Measurements from ENCODE around the gene SH2D2A.

Gene SH2D2A

GRCh38 chr1:156808186-156809030 lies 8.2 kb downstream of the SH2D2A start:
- Mint-ChIP-seq H3K27me3 (peaks cover 3% of the 10 kb centered on the region), H3K27ac (no peak overlapping the region), H3K4me3 (no peak overlapping the region)

GRCh38 chr1:156807627-156808026 lies 9.0 kb downstream of the SH2D2A start:
- no peak for DNase-seq (ENCODE audit: low spot score in 2 of 2)
- ATAC-seq (ENCODE audit: low read depth) = no peak
- Mint-ChIP-seq H3K9me3 (no peaks in the 10 kb centered on the region), H3K36me3 (peaks cover 2% of the 10 kb centered on the region), H3K27ac (no peak overlapping the region), H3K4me1 (peaks cover 3% of the 10 kb centered on the region), H3K27me3 (peaks cover 3% of the 10 kb centered on the region), H3K4me3 (no peak overlapping the region)

More at GRCh38 chr1:156808186-156809030, 8.2 kb downstream of the SH2D2A start:
- ATAC-seq (ENCODE audit: low read depth) (no peak), DNase-seq (ENCODE audit: low spot score in 2 of 2) (no peak)
- Mint-ChIP-seq H3K9me3 (no peaks in the 10 kb centered on the region), H3K4me1 (peaks cover 6% of the 10 kb centered on the region), H3K36me3 (peaks cover 2% of the 10 kb centered on the region)

DNA sequence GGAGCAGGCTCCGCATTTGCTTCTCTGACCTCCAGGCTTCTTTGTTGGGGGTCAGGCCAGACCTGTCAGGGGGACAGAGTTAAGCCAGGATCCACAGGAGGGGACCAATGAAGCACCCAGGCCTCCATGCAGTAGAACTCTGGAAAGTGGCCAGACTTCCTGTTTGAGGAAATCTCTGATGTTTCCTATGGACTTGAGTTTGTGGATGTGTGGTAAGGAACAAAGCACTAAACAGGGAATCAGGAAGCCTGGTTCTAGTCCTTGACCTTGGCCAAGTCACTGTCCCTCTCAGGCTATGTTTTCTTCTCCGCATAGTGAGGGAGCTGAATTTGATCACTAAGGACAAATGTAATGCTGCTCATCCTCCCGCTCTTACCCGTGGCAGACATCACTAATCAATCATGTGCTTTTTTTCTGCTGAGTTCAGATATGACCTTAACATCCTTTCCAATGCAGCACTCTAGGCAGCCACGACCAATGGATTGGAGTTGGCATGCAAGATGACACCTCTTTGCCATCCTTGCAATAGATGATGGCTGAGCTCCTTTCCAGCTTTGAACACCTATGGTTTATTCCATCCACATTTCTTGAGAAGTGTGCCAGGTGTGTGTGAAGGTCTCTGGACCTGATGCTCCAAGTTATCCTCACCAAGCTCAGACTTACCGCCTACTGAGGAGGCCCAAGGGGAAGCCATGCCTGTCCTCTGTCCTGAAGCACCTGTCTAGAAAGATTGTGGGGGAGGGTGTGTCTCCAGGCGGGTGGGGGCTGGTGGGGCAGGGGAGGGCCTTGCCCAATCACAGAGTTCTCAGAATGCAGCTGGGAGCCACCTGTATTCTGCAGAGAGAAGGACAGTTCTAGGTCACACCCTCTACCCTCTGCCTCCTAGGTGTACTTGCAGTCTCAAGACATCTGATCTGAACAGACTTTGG lies 9.9 kb downstream of the SH2D2A start:
- no peak overlapping the region for H3K4me3 Mint-ChIP-seq
- H3K27me3 Mint-ChIP-seq = no peaks in the 10 kb centered on the region
- peaks cover 3% of the 10 kb centered on the region for H3K4me1 Mint-ChIP-seq
- peaks cover 2% of the 10 kb centered on the region for H3K36me3 Mint-ChIP-seq
- H3K27ac Mint-ChIP-seq = no peak overlapping the region
- H3K9me3 Mint-ChIP-seq = no peaks in the 10 kb centered on the region
- no peak for DNase-seq (ENCODE audit: low spot score in 2 of 2)
- no peak for ATAC-seq (ENCODE audit: low read depth)

- no peak overlapping the region for H3K27ac Mint-ChIP-seq
- no peaks in the 10 kb centered on the region for H3K27me3 Mint-ChIP-seq
- DNase-seq (ENCODE audit: low spot score in 2 of 2) = no peak
- no peak overlapping the region for H3K4me3 Mint-ChIP-seq
- ATAC-seq (ENCODE audit: low read depth) = no peak
- H3K9me3 Mint-ChIP-seq = no peaks in the 10 kb centered on the region
- H3K36me3 Mint-ChIP-seq = peaks cover 6% of the 10 kb centered on the region
- peaks cover 3% of the 10 kb centered on the region for H3K4me1 Mint-ChIP-seq
Observed at GRCh38 chr1:156805766-156806511, 10.7 kb downstream of the SH2D2A start.

DNA sequence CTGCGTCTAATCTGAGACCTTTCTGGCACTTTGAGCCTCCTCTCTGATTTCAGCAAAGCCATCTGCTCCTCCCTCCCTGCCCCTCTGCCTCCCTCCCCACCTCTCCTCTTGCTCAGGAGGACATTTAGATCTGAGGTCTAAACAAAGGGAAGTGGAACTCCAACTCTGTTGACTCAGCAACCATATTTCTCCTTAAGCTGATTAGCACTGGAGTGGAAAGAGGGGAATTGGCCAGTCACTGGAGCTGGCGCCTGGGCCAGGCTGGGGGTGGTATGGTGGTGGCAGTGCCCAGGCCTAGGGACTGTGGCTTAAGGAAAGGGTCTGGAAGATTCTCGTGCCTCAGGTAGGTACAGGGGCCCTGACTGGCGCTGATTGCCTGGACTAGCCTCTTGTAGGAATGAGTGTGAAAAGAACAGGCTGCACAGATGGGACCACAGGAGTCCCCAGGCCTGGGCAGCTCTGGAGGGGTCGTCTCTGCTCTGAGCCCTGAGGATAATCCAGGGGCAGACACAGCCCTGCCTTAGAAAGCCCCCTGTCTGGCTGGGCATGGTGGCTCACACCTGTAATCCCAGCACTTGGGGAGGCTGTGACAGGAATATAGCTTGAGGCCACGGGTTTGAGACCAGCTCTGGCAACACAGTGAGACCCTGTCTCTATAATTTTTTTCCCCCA lies 11.9 kb downstream of the SH2D2A start:
- no peaks in the 10 kb centered on the region for H3K9me3 Mint-ChIP-seq
- no peak overlapping the region for H3K27ac Mint-ChIP-seq
- peaks cover 9% of the 10 kb centered on the region for H3K36me3 Mint-ChIP-seq
- ATAC-seq (ENCODE audit: low read depth) (no peak), DNase-seq (ENCODE audit: low spot score in 2 of 2) (no peak)
- no peak overlapping the region for H3K4me3 Mint-ChIP-seq
- no peaks in the 10 kb centered on the region for H3K27me3 Mint-ChIP-seq
- peaks cover 3% of the 10 kb centered on the region for H3K4me1 Mint-ChIP-seq

DNA sequence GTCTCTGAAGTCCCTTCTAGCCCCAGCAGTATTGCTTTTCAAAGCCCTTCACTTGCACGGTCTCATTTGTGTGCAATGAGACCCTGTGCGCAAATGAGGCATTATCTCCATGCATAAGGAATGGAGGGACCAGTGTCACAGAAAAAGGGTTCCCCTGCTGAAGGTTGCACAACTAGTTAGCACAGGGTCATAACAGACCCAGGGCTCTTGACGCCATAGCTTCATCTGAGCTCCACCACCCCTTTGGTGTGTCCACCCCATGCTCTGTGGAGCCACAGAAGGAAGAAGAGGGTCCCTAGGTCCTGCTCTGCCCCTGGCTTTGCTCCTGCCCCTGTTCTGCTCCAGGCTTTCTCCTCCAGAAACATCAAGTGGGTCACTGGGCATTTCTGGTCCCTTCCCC lies 12.6 kb downstream of the SH2D2A start:
- DNase-seq (ENCODE audit: low spot score in 2 of 2) (no peak), ATAC-seq (ENCODE audit: low read depth) (no peak)
- Mint-ChIP-seq H3K4me1 (peaks cover 3% of the 10 kb centered on the region), H3K36me3 (peaks cover 10% of the 10 kb centered on the region), H3K4me3 (no peak overlapping the region), H3K27ac (no peak overlapping the region), H3K27me3 (no peaks in the 10 kb centered on the region), H3K9me3 (no peaks in the 10 kb centered on the region)

DNA sequence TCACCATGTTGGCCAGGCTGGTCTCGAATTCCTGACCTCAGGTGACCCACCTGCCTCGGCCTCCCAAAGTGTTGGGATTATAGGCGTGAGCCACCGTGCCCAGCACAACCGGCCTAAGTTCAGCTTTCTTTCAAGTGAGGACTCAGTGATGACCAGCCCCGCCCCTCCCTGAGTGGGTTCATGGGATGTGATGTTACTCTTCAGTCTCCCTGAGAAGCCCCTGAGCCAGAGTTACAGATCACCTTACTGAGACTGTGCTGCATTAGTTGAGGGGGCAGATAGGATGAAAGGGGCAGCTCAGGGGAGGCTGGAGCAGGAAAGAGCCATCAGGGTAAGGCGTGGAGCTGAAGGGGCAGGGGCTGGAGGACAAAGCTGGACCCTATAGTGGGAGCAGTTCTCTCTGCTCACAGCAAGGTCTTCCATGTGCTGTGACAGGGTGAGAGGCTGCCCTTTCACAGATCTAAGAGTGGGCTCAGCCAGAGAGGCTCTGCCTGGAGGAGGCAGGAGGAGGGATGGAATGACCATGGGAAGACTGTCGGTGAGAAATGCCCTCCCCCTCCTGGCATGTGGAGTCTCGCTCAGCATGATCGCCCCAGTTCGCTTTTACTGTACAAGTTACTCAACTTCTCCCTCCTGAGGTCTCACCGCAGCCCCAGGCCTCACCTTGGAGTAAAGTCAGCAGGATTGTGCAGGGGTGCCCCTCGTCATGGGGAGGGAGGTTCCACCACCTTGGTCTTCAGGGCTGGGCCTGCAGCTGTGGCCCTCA lies 13.4 kb downstream of the SH2D2A start:
- Mint-ChIP-seq H3K27me3 (no peaks in the 10 kb centered on the region), H3K9me3 (no peaks in the 10 kb centered on the region), H3K27ac (no peak overlapping the region), H3K4me3 (no peak overlapping the region), H3K36me3 (peaks cover 10% of the 10 kb centered on the region), H3K4me1 (peaks cover 3% of the 10 kb centered on the region)
- no peak for DNase-seq (ENCODE audit: low spot score in 2 of 2)
- ATAC-seq (ENCODE audit: low read depth) = no peak

DNA sequence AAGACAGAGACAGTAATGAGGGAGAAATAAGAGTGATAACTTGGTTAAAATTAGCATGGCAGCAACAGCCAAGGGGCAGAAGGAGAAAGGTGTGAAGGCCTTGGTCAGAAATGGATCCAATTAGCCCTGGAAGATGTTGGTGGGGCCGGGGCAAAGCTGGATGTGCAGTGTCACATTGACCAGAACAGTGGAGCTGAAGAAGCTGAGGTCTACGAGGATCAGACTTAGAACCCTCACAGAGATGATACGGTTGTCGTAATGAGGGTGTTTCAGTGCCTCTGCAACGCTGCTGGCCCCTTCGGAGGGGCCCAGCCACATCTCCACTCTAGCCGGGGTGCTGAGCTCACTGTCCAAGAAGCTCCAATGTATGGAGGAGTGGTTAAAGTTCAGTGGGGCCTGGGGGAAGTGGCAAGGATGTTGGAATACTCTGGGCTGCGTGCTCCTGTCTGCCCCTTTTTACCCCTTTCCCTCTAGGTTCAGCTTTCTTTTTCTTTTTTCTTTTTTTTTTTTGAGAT lies 14.2 kb downstream of the SH2D2A start:
- DNase-seq (ENCODE audit: low spot score in 2 of 2) (no peak), ATAC-seq (ENCODE audit: low read depth) (no peak)
- no peaks in the 10 kb centered on the region for H3K9me3 Mint-ChIP-seq
- no peak overlapping the region for H3K27ac Mint-ChIP-seq
- H3K4me3 Mint-ChIP-seq = no peak overlapping the region
- no peaks in the 10 kb centered on the region for H3K27me3 Mint-ChIP-seq
- peaks cover 1% of the 10 kb centered on the region for H3K4me1 Mint-ChIP-seq
- peaks cover 10% of the 10 kb centered on the region for H3K36me3 Mint-ChIP-seq

- Mint-ChIP-seq H3K9me3 (no peaks in the 10 kb centered on the region), H3K4me1 (peaks cover under 1% of the 10 kb centered on the region), H3K36me3 (peaks cover 14% of the 10 kb centered on the region), H3K27me3 (no peaks in the 10 kb centered on the region), H3K4me3 (no peak overlapping the region), H3K27ac (peak overlapping the region; percentile 72)
- DNase-seq (ENCODE audit: low spot score in 2 of 2) (no peak), ATAC-seq (ENCODE audit: low read depth) (no peak)
Observed at GRCh38 chr1:156801409-156802121, 15.1 kb downstream of the SH2D2A start.

DNA sequence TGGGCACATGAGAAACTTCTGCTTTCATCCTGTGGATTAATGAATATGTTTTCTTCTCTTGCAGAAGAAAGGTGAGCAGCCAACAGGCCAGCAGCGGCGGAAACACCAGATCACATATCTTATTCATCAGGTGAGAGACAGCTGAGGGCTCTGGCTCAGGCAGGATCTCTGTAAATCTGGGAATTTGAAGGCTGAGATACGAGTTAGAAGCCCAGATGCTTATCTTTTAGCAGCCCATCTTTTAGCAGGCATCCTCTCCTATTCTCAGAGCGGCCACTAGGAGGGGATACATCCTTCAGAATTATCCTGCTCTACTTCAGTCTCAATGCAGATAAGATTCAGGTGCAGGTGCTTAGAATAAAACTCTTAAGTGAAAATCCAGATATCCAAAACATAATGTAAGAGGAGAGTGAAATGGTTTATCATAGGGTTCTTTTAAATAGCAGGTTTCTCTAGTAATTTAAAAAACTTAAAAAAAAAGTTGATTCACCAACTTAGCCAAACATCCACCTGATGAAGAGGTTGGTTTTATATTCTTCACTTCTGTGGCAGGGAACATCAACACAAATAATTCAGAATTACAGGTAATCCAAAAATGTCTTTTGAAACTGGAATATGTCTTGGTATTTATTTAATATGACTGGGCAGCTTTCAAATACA lies 19.3 kb downstream of the SH2D2A start:
- no peaks in the 10 kb centered on the region for H3K27me3 Mint-ChIP-seq
- ATAC-seq (ENCODE audit: low read depth) (peak; percentile 69), DNase-seq (ENCODE audit: low spot score in 2 of 2) (peak; percentile 43 to 46)
- H3K4me3 Mint-ChIP-seq = no peak overlapping the region
- peaks cover 6% of the 10 kb centered on the region for H3K4me1 Mint-ChIP-seq
- no peaks in the 10 kb centered on the region for H3K9me3 Mint-ChIP-seq
- no peak overlapping the region for H3K27ac Mint-ChIP-seq
- H3K36me3 Mint-ChIP-seq = peaks cover 37% of the 10 kb centered on the region

GRCh38 chr1:156796340-156797097 lies 20.1 kb downstream of the SH2D2A start:
- Mint-ChIP-seq H3K27me3 (no peaks in the 10 kb centered on the region), H3K36me3 (peaks cover 42% of the 10 kb centered on the region), H3K4me3 (no peak overlapping the region), H3K4me1 (peaks cover 6% of the 10 kb centered on the region), H3K27ac (peak overlapping the region; percentile 9), H3K9me3 (no peaks in the 10 kb centered on the region)
- DNase-seq (ENCODE audit: low spot score in 2 of 2) (no peak), ATAC-seq (ENCODE audit: low read depth) (no peak)
